C4-2B (cell line): Measurements from ENCODE around the gene SLC16A11.

Experiments used
- CTCF ChIP-seq: fragments of 450-650 bp; conservative IDR thresholded peaks from 2 replicates; pipeline ENCODE4 v1.5.1; 2017; ENCODE audit warnings: mild to moderate bottlenecking
- ZFX ChIP-seq: fragments of 450-650 bp; IDR thresholded peaks from 2 replicates; pipeline ENCODE4 v1.6.1; 2017

DNA sequence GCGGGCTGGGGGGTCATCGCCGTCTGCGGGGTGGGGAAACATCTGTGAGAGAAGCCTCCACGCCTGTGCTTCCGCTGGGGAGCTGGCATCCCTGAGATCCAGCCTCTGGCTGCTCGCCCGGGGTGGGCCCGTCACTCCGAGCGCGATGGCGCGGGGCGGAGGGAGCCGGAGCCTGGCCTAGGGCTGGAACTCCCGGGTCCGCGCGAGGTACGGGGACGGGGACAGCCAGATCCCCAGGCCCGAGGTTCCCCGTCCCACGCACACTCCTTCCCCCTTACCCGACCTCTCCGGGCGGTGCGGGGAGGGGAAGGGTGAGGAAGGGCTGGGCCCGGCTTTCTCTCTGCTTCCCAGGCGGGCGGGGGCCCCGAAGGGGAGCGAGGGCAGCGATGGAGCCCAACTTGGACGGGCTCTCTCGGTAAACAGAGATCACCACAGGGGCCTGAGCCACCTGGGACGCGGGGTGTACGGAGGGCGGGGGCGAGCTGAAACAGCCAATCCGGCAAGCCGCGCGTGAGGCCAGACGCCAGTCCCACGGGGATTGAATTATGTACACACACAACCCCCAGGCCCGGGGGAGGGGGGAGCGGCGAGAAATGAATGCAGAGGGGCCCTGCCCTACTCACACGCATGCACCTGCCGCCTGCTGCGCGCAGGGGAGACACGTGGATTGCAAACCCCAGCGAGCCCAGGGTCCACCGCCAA lies at the start of gene SLC16A11:
- TF ChIP-seq CTCF (no peak), ZFX (no peak)
